ENCODE measurements around the gene CDC14C. TPM values are rescaled to one million over a fixed set of nuclear protein-coding genes. Genes with fewer than 3 reads are reported as not detected.

Gene CDC14C
- total RNA-seq, 1 experiment from 2014 or later = not detected

- ChIA-PET RAD21 (ENCODE audit: low non-redundant PET in 1 of 2, low total read pairs in 2 of 2, uncharacterized antibody in 2 of 2, unreplicated experiment in 2 of 2) (no interaction called here), CTCF (no interaction called here), POLR2A (no interaction called here)
- TF ChIP-seq SRF (IDR thresholded peaks at IDR 0.05; ENCODE audit: low read depth) = no peak
- TF ChIP-seq YY1 (IDR thresholded peaks at IDR 0.05; ENCODE audit: extremely low read depth, insufficient replicate concordance, low read depth, low read length) = no peak
- TF ChIP-seq POLR2A (IDR thresholded peaks at IDR 0.05; ENCODE audit: borderline replicate concordance, extremely low read depth, insufficient read depth, insufficient read length) = no peak
- TF ChIP-seq EZH2phosphoT487 (IDR thresholded peaks at IDR 0.05; ENCODE audit: borderline replicate concordance) = no peak
- TF ChIP-seq SIN3A (IDR thresholded peaks at IDR 0.05; ENCODE audit: low read depth) = no peak
- TF ChIP-seq CTCF (IDR thresholded peaks at IDR 0.05 in 2 of 3, conservative IDR thresholded peaks at IDR 0.05 in 1 of 3; ENCODE audit: borderline replicate concordance in 1 of 3, insufficient read depth in 1 of 3, low read depth in 2 of 3, low read length in 2 of 3) = no peak
- TF ChIP-seq SP1 (IDR thresholded peaks at IDR 0.05; ENCODE audit: low read depth) = no peak
- TF ChIP-seq POLR2AphosphoS5 (IDR thresholded peaks at IDR 0.05; ENCODE audit: low read depth, low read length) = no peak
- TF ChIP-seq TCF7L2 (IDR thresholded peaks at IDR 0.05; ENCODE audit: borderline replicate concordance, extremely low read depth, insufficient read depth, insufficient read length) = no peak
- no peak for TF ChIP-seq MAX (IDR thresholded peaks at IDR 0.05)
- TF ChIP-seq ZFX (IDR thresholded peaks at IDR 0.05) = no peak
- no peak for TF ChIP-seq ELF1 (IDR thresholded peaks at IDR 0.05; ENCODE audit: borderline replicate concordance, low read depth)
- TF ChIP-seq JUND (IDR thresholded peaks at IDR 0.05) = no peak
- Histone ChIP-seq H3K4me2 (ENCODE audit: low read length) (no peak overlapping the region), H2AFZ (ENCODE audit: low read depth, low read length, poor library complexity, severe bottlenecking) (no peak overlapping the region), H4K20me1 (ENCODE audit: insufficient read depth) (no peaks in the 10 kb centered on the region), H3K36me3 (ENCODE audit: control insufficient read depth in 1 of 2, insufficient read depth in 2 of 2, low read length in 2 of 2) (no peaks in the 10 kb centered on the region), H3K79me2 (ENCODE audit: insufficient read depth, low read length) (no peaks in the 10 kb centered on the region), H3K4me1 (ENCODE audit: control insufficient read depth in 1 of 2, insufficient read depth in 2 of 2, low read length in 2 of 2) (no peaks in the 10 kb centered on the region), H3K9me2 (ENCODE audit: insufficient read depth) (no peaks in the 10 kb centered on the region), H3K9me3 (ENCODE audit: control insufficient read depth in 1 of 2, insufficient read depth in 1 of 2, low read depth in 1 of 2, low read length in 2 of 2) (peaks cover 0 to 12% of the 10 kb centered on the region in 2 experiments; a peak in 2 of 4 replicates), H3K27ac (ENCODE audit: low read depth, low read length) (no peak overlapping the region), H3K27me3 (ENCODE audit: insufficient read depth, low read length) (no peaks in the 10 kb centered on the region), H3K4me3 (replicated peaks in 1 of 2; ENCODE audit: low read depth in 1 of 2, low read length in 2 of 2) (no peak overlapping the region), H3K9ac (ENCODE audit: low read length) (no peak overlapping the region)
- no peak for DNase-seq (ENCODE audit: low read depth, low spot score)
- ATAC-seq = no peak
- intact Hi-C loops (cut with micrococcal nuclease) = no loop called here
- BruUV-seq (replicated peaks) = no TSS peak
Measured at GRCh38 chr7:48943279-48943990, 19.1 kb downstream of the CDC14C start.
